Body of pancreas (tissue), 4 donors: ENCODE data around the gene KCNK2.

Experiments
- CTCF ChIP-seq, 7 experiments: fragments of 450-650 bp in 4 of 7; fragments of 200-600 bp in 3 of 7; sonication (generic) in 3 of 7; IDR thresholded peaks; one replicate each; pipeline ENCODE4 v1.5.1; 2016 to 2019; ENCODE audit warnings: antibody characterized with exemption in 7 of 7
- POLR2A ChIP-seq, 3 donors: fragments of 450-650 bp; IDR thresholded peaks; one replicate each; pipeline ENCODE4 v1.6.1; 2016; ENCODE audit warnings: antibody characterized with exemption in 3 of 3, mild to moderate bottlenecking in 2 of 3

DNA sequence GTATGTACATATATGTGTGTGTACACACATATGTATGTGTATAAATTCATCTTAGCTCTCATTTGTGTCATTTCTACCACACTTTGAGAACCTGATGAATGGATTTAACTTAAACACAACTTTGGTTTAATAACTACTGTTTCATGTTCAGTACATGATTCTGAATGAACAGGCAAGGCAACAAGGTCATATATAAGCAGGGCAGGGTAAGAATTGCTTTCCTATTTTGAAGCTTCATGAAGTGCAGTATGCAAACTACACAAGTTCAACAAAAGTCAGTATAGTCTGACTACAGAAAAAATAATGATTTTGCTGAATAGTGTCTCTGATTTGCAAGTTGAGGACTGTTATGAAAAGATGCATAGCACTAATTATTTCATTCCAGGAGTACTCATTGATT, 127.6 kb downstream of the KCNK2 start:
- no peak for TF ChIP-seq CTCF (IDR thresholded peaks at IDR 0.05)
- TF ChIP-seq POLR2A (IDR thresholded peaks at IDR 0.05): no peak
